T-helper 2 cell treated with Interferon-gamma antibody and Interleukin-4, amounts not matched to agents 100 ng/mL and 5 ng/mL, for 36 hours (primary cell): ENCODE measurements around the gene ITGA2. TPM values are rescaled to one million over a fixed set of nuclear protein-coding genes. Genes with fewer than 3 reads are reported as not detected.

Source experiments
- intact Hi-C: fragments of 100-400 bp; cut with micrococcal nuclease; formaldehyde crosslinking; loops from one replicate; pipeline ENCODE4 v1.15.1; 2023
- total RNA-seq: library from RNA; stranded (reverse); gene quantifications from 2 replicates; pipeline ENCODE4 v1.2.3, GENCODE V29; 2022

ITGA2 gene
- total RNA-seq, 1 donor from 2014 or later, result 5.4 TPM

DNA sequence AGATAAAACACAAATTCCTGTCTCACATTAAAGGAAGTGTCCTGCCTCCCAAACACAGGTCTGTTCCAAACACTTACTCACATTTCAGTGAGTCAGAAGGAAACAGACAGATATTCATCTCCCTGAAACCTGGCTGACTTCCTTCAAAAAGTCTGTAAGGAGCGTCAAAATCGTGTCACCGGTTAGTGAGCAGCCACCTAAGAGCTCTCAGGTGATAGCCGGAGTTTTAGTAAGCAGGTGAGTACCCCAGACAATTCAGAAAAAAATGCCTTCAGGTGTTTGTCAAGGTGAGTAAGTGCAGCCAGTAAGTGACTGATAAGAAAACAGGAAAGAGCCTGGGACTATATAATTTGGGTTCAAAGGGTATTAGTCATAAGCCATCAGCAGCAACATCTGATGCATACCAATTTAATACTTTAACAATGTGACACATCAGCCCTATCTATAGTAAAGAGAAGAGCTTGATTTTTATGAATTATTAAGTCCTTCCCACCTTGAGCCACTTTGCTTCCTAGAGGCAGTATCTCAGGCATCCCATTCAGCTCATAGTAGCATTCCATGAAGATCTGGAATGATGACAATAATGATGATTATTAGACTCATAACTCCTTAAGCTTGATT, 1.3 kb upstream of the ITGA2 start:
- intact Hi-C loops, result loop anchor here (2.0 kb wide), 2 partner anchors 39 to 53 kb away; no protein-coding TSS in a partner anchor

GRCh38 chr5:52988335-52989024, 672 bp upstream of the ITGA2 start:
- intact Hi-C loops, result loop anchor here (1.0 to 2.0 kb wide), 3 partner anchors 40 to 101 kb away; no protein-coding TSS in a partner anchor

DNA sequence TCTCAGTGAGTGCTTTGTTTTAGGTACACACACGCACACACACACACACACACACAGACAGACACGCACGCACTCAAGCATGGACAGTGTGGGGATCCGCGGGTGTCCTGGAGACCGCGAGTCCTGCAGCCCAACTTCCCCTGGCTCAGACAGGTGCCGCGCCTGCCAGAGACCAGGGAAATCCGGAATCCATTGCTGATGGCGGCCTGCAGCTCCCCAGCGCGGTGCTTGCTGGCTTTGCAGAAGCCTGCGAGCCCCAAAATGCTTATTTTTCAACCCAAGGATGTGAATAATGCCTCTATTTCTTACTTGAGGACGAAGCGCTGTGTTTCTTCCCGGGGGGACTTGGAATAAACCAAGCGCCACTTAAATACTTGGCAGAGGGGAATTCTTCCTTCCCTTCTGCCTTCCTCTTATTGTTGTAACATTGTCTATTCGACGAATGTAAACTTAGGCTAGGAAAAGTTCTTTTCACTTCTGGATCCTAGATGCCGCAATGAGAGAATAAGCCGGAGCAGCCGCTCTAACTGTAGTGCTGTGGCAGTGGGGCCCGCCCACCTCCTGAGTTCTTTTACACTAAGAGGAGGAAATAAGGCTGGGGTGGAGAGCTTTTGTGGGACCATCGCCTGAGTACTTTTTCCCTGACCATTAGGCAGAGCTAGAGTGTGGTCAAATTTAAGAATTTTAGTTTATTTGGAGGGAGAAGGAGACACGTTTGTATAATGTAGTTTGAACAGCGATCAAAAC, 802 bp downstream of the ITGA2 start:
- intact Hi-C loops, result loop anchor here (1.0 to 2.0 kb wide), 4 partner anchors 15 to 99 kb away; no protein-coding TSS in a partner anchor

DNA sequence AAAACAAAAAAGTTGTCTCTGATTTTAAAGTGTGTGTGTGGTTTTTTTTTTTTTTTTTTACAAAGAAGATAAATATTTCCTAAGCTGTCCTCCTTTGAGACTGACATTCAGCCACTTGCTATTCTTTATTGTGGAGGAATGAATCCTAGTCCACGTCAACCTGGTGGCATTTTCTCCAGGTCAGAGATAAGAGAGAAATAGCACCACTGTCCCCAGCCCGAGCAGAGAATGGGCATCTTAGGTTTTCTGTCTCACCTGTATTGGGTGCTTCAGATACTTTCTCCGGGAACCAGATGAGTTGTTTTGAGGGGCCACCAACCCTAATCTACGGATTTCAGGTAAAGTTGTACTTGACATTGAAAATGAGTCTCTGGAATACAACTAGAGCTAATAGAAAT, 1.4 kb downstream of the ITGA2 start:
- intact Hi-C loops, result loop anchor here (2.0 kb wide), 1 partner anchor 14 kb away; no protein-coding TSS in a partner anchor

DNA sequence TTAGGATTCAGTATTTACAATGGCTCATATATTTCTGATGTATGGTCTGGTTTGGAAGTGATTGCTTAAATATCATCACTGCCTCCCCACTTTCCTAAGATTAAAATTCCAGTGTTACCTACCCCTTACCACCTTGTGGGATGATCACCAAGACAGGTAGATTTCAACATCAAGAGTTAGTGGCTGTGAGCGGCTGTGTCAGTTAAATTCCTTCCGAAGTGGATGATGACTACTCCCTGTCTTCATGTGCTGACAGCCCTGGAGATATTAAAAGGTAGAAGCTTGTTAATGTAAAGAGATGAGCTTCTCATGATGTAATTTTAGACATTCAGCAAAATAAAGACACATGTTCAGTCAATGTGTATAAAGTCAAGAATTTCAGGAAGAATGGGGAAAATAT, 4.2 kb downstream of the ITGA2 start:
- intact Hi-C loops, result no loop called here

DNA sequence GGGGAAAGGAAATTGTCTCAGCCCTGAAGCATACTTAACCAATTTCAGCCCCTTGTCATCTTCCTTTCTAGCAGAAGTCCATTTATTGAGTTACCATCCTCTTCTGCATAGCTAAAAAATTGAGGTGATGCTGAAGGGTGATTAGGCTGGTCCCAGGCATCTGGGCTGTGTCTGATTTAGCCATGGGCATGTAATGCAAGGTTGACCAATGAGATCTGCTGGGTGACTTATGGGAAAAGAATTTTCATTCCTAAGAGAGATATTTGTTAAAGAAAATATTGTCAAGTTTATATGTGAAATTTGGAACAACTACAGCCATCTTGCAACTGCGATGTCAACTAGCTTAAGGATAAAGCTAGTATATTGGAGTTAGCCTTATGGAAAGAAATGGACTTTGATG, 5.1 kb downstream of the ITGA2 start:
- intact Hi-C loops, result no loop called here

GRCh38 chr5:52995095-52995494, 5.9 kb downstream of the ITGA2 start:
- intact Hi-C loops, result no loop called here

GRCh38 chr5:52995914-52996313, 6.8 kb downstream of the ITGA2 start:
- intact Hi-C loops, result no loop called here

DNA sequence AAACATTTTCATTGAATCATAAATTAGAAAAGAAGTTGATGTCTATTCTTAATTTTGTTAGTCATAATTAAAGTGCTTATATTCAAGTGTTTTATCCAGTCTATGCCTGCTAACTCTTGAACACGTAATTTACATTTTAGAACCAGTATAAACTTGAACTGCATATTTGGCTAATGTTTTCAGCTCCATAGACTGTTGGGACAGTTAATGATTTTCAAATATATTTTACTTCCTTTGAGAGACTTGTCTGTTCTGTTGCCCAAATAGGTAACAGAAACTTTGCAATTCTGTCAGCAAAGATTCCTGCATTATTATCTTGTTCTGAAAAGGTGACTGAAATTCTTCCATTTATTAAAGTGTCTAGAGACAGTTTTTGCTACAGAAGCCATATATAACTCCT, 7.8 kb downstream of the ITGA2 start:
- intact Hi-C loops, result no loop called here

DNA sequence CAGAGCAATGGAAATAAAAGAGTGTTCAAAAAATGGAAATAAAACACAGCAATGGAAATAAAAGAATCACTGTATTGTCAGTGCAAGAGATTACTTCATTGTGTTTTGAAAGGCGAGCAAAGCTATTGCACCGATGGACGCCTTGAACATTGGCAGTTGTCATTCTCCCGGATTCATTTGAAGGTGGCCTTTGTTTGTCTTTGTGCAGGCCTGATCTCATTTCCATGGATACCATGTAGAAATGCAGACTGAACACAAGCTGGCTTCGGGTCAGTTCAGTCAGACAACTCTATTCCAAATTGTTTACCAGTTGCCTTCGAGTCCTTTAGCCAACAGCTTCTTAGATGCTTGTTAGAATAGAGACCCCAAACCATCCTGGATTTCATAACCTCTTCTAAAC, 8.3 kb downstream of the ITGA2 start:
- intact Hi-C loops, result no loop called here

GRCh38 chr5:52998552-52999313, 9.6 kb downstream of the ITGA2 start:
- intact Hi-C loops, result no loop called here

DNA sequence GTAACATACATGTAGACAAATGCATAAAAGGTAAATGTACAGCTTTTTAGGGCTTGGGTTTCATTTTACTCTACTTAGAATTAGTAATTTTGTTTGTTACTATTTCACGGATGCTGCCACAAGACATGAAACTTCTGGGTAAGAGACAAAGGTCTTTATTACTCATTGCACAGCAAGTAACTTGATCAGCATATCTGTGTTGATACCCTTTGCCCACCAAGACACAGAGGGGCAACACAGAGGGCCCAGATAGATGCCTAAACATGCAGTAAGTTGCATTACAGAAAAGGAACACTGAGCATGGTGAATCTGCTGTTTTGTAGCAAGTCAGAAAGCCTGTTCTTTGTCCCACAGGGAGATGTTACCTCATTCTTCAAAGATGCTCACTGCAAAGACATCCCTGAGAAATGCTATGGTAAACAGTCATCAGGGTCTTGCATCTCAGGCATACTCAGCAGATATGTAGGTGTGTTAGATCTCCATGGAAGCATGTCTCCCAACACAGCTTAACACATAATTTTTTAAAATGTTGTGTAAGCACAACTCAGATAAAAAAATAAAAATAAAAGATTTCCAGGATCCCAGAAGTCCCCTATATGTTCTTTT, 10.3 kb downstream of the ITGA2 start:
- intact Hi-C loops, result no loop called here

- intact Hi-C loops, result no loop called here
Observed at GRCh38 chr5:53001541-53001940, 12.4 kb downstream of the ITGA2 start.

DNA sequence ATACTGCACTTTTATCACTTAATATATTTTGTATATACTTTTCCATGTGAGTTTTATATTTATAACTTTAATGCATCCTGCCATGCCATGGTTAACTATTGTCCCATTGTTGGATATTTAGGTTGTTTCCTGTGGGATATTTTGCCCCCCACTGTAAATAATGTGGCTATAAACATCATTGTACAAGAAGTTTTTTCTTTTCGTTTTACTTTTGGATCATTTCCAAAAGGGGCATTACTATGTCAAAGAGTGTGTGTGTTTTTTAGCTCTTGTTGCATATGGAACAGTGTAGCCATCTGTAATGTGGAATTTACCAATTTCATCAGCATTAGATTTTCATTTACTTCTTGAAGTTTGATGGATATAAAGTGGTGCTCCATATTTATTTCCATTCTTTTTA, 13.3 kb downstream of the ITGA2 start:
- intact Hi-C loops, result no loop called here

DNA sequence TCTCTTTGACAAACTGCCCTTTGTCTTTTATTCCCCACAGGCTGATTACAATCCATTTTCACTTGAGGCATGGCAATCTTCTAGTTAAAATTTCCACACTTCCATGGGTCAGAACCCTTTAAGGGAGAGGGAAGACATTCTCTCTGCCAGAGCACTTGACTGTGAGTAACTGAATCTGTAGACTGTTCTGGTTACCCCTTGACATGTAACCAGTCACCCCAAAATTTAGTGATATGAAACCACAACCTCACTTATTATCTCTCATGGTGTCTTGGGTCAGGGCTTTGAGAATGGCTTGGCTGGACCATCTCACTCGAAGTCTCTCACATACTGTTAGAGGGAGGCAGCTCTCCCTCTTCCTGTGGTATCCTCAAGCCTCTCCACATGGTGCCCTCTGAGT, 14.0 kb downstream of the ITGA2 start:
- intact Hi-C loops, result no loop called here

DNA sequence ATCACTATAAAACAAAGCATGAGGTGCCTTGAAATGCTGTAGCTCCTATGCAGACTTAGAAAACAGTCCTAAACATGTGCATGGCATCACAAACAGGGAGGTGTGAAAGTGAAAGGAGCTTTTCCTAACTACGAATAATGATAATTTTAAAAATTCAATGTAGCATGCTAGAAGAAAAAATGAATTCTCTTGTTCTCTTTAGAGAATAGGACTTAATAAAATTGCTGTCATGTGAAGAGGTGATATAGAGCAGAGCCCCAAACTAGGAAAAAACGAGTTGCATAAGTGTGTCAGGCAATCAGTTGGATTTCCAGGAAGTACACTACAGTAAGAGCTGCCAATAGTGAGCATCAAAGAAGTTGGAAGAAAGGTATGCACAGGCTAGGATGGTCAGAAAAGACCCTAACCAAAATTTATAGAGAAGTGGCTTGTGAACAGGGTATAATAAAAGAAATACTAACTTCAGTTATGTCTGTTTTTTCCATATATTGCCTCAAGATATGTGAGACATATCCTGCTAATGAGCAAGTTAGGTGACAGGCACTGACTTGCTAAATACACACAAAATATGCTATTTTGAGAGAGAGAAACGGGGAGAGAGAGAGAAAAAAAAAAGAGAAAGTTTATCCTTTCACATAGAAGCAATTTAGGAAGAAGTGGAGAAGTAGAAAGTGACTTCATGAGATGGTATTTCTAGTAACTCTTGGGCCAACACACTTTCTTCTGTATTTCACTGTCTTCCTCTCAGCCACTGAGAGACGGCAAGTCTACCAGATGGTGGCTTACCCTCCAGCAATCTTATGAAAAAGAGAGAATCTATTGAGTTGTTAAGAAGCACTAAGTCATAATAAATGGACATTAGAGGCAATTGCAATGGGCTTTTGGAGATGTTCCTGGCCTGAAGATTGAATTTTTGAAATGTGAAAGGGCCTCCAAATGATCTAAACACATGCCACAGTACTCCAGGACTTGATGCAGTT, 18.0 kb downstream of the ITGA2 start:
- intact Hi-C loops, result no loop called here

- intact Hi-C loops, result loop anchor here (1.0 to 2.0 kb wide), 2 partner anchors 81 to 284 kb away; no protein-coding TSS in a partner anchor
Observed at GRCh38 chr5:53008751-53009150, 19.6 kb downstream of the ITGA2 start.

GRCh38 chr5:53009816-53010215, 20.7 kb downstream of the ITGA2 start:
- intact Hi-C loops, result loop anchor here (1.0 to 2.0 kb wide), 2 partner anchors 79 to 285 kb away; no protein-coding TSS in a partner anchor

DNA sequence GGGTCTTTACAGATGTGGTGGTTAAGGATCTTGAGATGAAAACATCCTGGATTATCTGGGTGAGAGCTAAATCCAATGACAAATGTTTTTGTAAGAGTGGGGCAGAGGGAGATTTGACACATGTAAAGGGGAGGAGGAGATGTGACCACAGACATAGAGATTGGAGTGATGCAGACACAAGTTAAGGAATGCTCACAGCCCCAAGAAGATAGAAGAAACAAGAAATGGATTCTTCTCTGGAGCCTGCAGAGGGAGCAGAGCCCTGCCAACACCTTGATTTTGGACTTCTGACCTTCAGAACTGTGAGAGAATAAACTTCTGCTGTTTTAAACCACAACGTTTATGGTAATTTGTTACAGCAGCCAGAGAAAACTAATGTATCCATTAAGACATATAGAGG, 21.7 kb downstream of the ITGA2 start:
- intact Hi-C loops, result no loop called here

DNA sequence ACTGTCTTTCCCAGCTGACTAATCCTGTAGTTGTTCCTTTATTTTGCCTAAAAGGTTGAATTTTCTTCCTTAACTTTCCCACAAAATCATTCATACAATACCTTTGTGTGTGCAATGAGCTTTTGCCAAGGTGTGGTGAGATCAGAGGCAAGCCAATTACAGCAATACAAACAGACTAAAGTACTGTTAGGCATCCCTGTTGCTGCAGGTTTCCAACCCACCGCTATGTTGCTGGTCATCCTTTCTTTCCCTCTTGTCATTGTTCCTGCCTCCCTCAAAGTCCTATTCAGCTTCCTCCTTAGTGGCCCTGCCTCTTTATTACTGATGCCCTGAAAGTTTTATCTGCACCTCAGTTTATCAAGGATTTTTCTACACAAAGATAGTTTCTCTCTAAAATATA, 22.1 kb downstream of the ITGA2 start:
- intact Hi-C loops, result no loop called here
